ENCODE measurements around the gene STBD1. TPM values are rescaled to one million over a fixed set of nuclear protein-coding genes. Genes with fewer than 3 reads are reported as not detected.

The STBD1 gene
- total and polyA plus RNA-seq, 2 of the 4 experiments (the other 2 are of a cell fraction) = 1.7 to 3.0 TPM

Small RNA genes within 50 kb of the gene (microRNA-seq; reads per million reads assigned to microRNA genes)
- not detected for gene RNU6-1000P (ENCODE audit: insufficient read depth, insufficient read length)

Small RNA genes within 50 kb of the gene (small RNA-seq; reads per million reads assigned to genes)
- 0 reads per million in 5 experiments for gene RNU6-1000P

Other genes starting within 250 kb of the STBD1 start
- not detected in 2 replicates for gene ART3, start 232.0 kb upstream of the STBD1 start, total RNA-seq (2012; rRNA removed)
- gene ART3, start 232.0 kb upstream of the STBD1 start, polyA plus RNA-seq (2012; rRNA removed) = 0.15 and 0.30 TPM in 2 replicates
- gene NUP54, start 158.3 kb upstream of the STBD1 start, total RNA-seq (2012; rRNA removed) = 44.4 and 62.8 TPM in 2 replicates
- gene NUP54, start 158.3 kb upstream of the STBD1 start, polyA plus RNA-seq (2012; rRNA removed) = 19.2 and 24.6 TPM in 2 replicates
- gene SCARB2, start 92.9 kb upstream of the STBD1 start, total RNA-seq (2012; rRNA removed) = 89.7 and 102 TPM in 2 replicates
- 56.5 and 69.2 TPM in 2 replicates for gene SCARB2, start 92.9 kb upstream of the STBD1 start, polyA plus RNA-seq (2012; rRNA removed)
- gene FAM47E, start 55.0 kb upstream of the STBD1 start, total RNA-seq (2012; rRNA removed) = under 0.01 TPM in 1 of 2 replicates, not detected in the other
- 0.05 TPM in 1 of 2 replicates, not detected in the other for gene FAM47E, start 55.0 kb upstream of the STBD1 start, polyA plus RNA-seq (2012; rRNA removed)
- not detected in 2 replicates for gene CCDC158, start 114.4 kb downstream of the STBD1 start, total RNA-seq (2012; rRNA removed)
- not detected in 2 replicates for gene CCDC158, start 114.4 kb downstream of the STBD1 start, polyA plus RNA-seq (2012; rRNA removed)
- gene SHROOM3, start 128.5 kb downstream of the STBD1 start, total RNA-seq (2012; rRNA removed) = 18.1 and 19.5 TPM in 2 replicates
- 10.8 and 14.2 TPM in 2 replicates for gene SHROOM3, start 128.5 kb downstream of the STBD1 start, polyA plus RNA-seq (2012; rRNA removed)

Data from IMR-90 (cell line).